GM19043 (cell line): Measurements from ENCODE around the gene STX5.
A peak's percentile ranks its signal among the peaks of the same experiment; 100 is the strongest.
"Not testable (repeated sequence)": the region's sequence is repeated elsewhere in the genome, so short reads cannot be mapped to it uniquely, and the experiment has no call there.

ENCODE experiments used
- ATAC-seq: cut with Tn5 transposase; IDR thresholded peaks from one replicate; pipeline ENCODE4 v1.9.1; 2021; ENCODE audit warnings: low read depth; ENCODE audit not compliant: unreplicated experiment

STX5 gene

GRCh38 chr11:62788991-62789390 is 42.9 kb downstream of the STX5 start:
- ATAC-seq = no peak

GRCh38 chr11:62787005-62787759 is 44.7 kb downstream of the STX5 start, which contains the start of gene TMEM179B:
Gene TMEM179B, plus strand, starts transcription at chr11:62787402. Its CDS starts 30 bp downstream, at chr11:62787432.
- peak; percentile 66 for ATAC-seq

GRCh38 chr11:62786318-62787004 is 45.4 kb downstream of the STX5 start:
- peak; percentile 53 for ATAC-seq

- ATAC-seq = no peak
These were observed 49.1 kb downstream of the STX5 start for GRCh38 chr11:62782753-62783152.

GRCh38 chr11:62778441-62778840 is 53.4 kb downstream of the STX5 start:
- no peak for ATAC-seq

- ATAC-seq = no peak
These were observed 54.5 kb downstream of the STX5 start for GRCh38 chr11:62777389-62777788.

GRCh38 chr11:62775646-62776045 is 56.2 kb downstream of the STX5 start:
- no peak for ATAC-seq

- no peak for ATAC-seq
These were observed 57.4 kb downstream of the STX5 start for GRCh38 chr11:62774407-62774806.

- ATAC-seq = peak; percentile 78
These were observed 60.5 kb downstream of the STX5 start, which contains the start of gene TAF6L for GRCh38 chr11:62771144-62772021. Gene TAF6L, plus strand, starts transcription at chr11:62771396. Its CDS starts 4,388 bp downstream, at chr11:62775784.

- ATAC-seq = no peak
These were observed 61.1 kb downstream of the STX5 start for GRCh38 chr11:62770778-62771143.

- not testable (repeated sequence) for ATAC-seq
These were observed 71.0 kb downstream of the STX5 start for GRCh38 chr11:62760867-62761227.

GRCh38 chr11:62757846-62758788 is 73.7 kb downstream of the STX5 start:
- ATAC-seq = no peak
